ENCODE measurements around the gene HOXA13.

GRCh38 chr7:27205325-27206280, 5.7 kb upstream of the HOXA13 start:
- TF ChIP-seq POLR2A (IDR thresholded peaks at IDR 0.05; ENCODE audit: low read depth, low read length) (no peak), TAF1 (IDR thresholded peaks at IDR 0.05; ENCODE audit: borderline replicate concordance, low read depth, low read length) (no peak), POLR2AphosphoS5 (IDR thresholded peaks at IDR 0.05; ENCODE audit: low read depth, low read length) (no peak)
